Measurements from ENCODE around the gene PAFAH2. TPM values are rescaled to one million over a fixed set of nuclear protein-coding genes. Genes with fewer than 3 reads are reported as not detected.

PAFAH2 gene
- total RNA-seq, 2 experiments from 2014 or later, result 6.6 to 7.9 TPM

DNA sequence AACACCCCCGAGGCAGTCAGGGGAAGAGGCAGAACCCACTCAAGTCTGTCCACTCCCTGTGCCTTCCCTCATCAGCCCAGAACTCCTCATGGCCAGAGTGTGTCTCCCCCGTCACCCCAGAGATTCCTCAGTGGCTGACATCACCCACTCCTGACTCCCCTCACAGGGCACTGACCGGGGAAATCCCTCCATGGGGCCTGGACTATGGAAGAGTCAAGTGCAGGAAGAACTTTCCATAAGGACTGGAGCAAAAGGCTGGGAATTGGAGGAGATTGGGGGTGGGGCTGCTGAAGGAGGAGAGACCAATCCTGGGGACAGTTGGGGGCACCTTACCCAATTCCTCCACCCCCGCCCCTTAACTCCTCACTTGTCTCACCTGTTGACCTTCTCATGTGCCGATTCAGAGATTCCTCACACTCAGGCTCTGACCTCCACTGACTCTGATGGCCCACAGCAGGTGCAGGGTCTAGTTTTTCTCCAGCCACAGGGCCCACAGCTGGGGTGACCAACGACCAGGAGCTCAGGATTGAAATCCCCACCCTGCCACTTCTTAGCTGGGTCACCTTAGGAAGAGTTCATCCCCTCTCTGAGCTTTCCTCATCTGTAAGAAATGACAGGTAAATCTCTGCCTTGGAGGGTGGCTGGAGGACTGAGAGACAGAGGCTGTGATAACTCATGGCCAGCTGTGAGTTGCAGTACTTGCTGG is 23.2 kb upstream of the PAFAH2 start:
- Mint-ChIP-seq H3K27ac (no peak overlapping the region), H3K4me3 (no peak overlapping the region), H3K4me1 (peaks cover 10% of the 10 kb centered on the region), H3K36me3 (ENCODE audit: low read depth) (no peaks in the 10 kb centered on the region), H3K27me3 (no peaks in the 10 kb centered on the region), H3K9me3 (ENCODE audit: low read depth) (no peaks in the 10 kb centered on the region)
- intact Hi-C loops (cut with DNase I, micrococcal nuclease), result no loop called here
- ChIA-PET CTCF (interaction anchor here (0.6 kb wide), 1 partner anchor 23 kb away, joined by 3 read pairs; no protein-coding TSS in a partner anchor), POLR2A (no interaction called here)
- ATAC-seq (no peak), DNase-seq (no peak)

- Mint-ChIP-seq H3K4me1 (peaks cover 10% of the 10 kb centered on the region), H3K36me3 (ENCODE audit: low read depth) (no peaks in the 10 kb centered on the region), H3K27ac (no peak overlapping the region), H3K9me3 (ENCODE audit: low read depth) (no peaks in the 10 kb centered on the region), H3K4me3 (no peak overlapping the region), H3K27me3 (no peaks in the 10 kb centered on the region)
- intact Hi-C loops (cut with DNase I, micrococcal nuclease), result no loop called here
- ChIA-PET POLR2A (no interaction called here), CTCF (interaction anchor here (0.6 to 1.0 kb wide), 4 partner anchors 14 to 967 kb away, joined by 3 to 4 read pairs (median 3); partner anchors contain the start of gene PAFAH2)
- DNase-seq (no peak), ATAC-seq (no peak)
Observed at GRCh38 chr1:26020330-26020768, 22.5 kb upstream of the PAFAH2 start.

DNA sequence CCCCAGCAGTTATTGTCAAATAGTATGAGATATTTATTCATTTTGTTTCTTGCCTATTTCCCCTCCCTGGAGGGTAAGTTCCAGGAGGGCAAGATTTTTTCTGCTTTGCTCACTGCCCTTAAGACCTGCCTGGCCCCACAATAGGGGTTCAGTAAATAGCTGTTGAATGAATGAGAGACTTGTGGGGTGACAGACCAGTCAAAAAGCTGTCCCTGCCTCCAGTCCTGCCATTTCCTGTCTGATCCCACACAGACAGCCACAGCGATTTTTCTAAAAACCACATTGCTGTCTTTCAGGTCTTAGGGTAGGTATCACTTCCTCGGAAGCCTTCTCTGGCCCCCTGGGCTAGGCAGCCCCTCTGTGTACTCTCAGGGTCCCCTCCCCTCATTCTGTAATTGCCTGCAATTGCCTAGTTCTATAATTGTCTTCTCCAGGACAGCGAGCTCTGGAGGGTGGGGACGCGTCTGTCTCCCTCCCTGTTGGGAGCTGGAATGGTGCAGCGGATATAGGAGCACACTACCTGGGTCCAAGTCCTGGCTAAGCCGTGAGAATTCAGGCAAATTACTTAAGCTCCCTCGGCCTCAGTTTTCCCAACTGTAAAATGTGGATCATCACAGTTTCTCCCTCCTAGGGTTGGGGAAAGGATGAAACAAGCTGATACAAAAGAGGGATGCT is 21.9 kb upstream of the PAFAH2 start:
- intact Hi-C loops (cut with DNase I, micrococcal nuclease), result no loop called here
- Mint-ChIP-seq H3K27ac (no peak overlapping the region), H3K36me3 (ENCODE audit: low read depth) (no peaks in the 10 kb centered on the region), H3K4me3 (no peak overlapping the region), H3K4me1 (peaks cover 10% of the 10 kb centered on the region), H3K9me3 (ENCODE audit: low read depth) (no peaks in the 10 kb centered on the region), H3K27me3 (no peaks in the 10 kb centered on the region)
- ChIA-PET CTCF (interaction anchor here (0.6 to 1.0 kb wide), 4 partner anchors 15 to 968 kb away, joined by 3 to 4 read pairs (median 3); partner anchors contain the start of gene PAFAH2), POLR2A (no interaction called here)
- DNase-seq, result no peak
- ATAC-seq, result no peak

GRCh38 chr1:26017606-26018005 is 19.7 kb upstream of the PAFAH2 start:
- DNase-seq (no peak), ATAC-seq (no peak)
- Mint-ChIP-seq H3K36me3 (ENCODE audit: low read depth) (no peaks in the 10 kb centered on the region), H3K27me3 (no peaks in the 10 kb centered on the region), H3K4me3 (no peak overlapping the region), H3K4me1 (peaks cover 10% of the 10 kb centered on the region), H3K27ac (no peak overlapping the region), H3K9me3 (ENCODE audit: low read depth) (no peaks in the 10 kb centered on the region)
- CTCF ChIA-PET, result interaction anchor here (0.6 to 1.9 kb wide), 7 partner anchors 9 to 435 kb away, joined by 3 to 5 read pairs (median 4); partner anchors contain the start of gene PAFAH2
- POLR2A ChIA-PET, result no interaction called here
- intact Hi-C loops (cut with DNase I, micrococcal nuclease), result no loop called here

DNA sequence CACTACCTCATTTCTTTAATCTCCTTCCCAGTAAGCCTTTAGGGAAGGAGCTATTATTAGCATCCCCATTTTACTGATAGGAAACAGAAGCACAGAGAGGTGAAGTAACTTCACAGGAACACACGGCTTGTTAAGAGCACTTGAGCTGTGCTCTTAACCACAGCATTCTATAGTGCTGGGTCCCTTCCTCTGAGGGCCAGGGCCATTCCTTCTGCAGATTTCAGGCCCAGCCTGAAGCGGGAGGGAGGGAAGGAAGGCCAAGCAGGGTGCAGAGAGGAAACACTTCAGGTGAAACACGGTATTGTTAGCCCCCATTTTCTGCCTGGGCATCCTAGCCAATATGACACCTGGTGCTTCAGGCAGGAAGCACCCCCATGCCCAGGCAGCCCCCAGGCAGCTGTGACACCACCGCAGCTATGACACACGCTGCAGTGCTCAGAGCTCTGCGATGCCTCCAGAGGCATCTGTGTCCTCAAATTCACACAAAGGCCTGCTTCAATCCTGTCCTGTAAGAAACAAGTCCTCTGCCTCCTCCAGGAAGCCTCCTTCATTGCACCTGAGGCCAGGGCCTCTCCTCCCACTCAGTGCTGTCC is 19.2 kb upstream of the PAFAH2 start:
- no peak overlapping the region for H3K27ac Mint-ChIP-seq
- ChIA-PET POLR2A (no interaction called here), CTCF (interaction anchor here (0.8 to 1.9 kb wide), 6 partner anchors 10 to 435 kb away, joined by 3 to 5 read pairs (median 4); no protein-coding TSS in a partner anchor)
- no peak overlapping the region for H3K4me3 Mint-ChIP-seq
- H3K36me3 Mint-ChIP-seq (ENCODE audit: low read depth), result no peaks in the 10 kb centered on the region
- DNase-seq (peak; percentile 30), ATAC-seq (peak; percentile 68)
- no peaks in the 10 kb centered on the region for H3K9me3 Mint-ChIP-seq (ENCODE audit: low read depth)
- H3K4me1 Mint-ChIP-seq, result peaks cover 10% of the 10 kb centered on the region
- intact Hi-C loops (cut with DNase I, micrococcal nuclease), result no loop called here
- H3K27me3 Mint-ChIP-seq, result no peaks in the 10 kb centered on the region

DNA sequence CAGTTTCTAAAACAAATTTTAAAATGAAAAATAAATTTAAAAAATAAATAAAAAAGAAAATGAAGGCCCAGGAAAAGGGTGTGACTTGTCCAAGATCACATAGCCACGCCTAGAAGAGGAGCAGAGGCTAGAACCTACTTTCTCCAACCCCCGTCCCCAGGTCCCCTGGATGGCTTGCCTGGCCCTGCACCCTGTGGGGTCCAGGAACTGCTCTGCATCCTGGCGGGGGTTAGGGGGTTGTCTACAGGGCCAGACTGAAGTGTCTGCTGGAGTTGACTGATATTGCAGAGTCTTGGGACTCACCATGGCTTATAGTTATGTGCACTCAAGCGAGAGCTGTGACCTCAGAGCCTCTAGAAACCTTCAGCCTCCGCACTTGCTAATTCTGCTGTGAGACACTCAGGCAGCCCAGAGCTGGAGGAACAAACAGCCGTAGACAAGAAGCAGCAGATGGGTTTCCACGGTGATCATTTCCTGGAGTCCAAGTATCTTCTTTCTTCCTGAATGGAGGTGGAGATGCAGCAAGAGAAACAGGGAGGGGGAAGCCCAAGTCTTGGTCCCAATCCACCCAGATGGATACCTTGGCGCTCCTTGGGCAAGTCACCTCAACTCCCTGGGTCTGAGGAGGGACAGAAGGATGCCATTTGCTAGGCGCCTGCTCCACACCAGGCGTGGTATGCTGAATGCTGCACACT is 18.5 kb upstream of the PAFAH2 start:
- intact Hi-C loops (cut with DNase I, micrococcal nuclease), result no loop called here
- no peak overlapping the region for H3K4me3 Mint-ChIP-seq
- CTCF ChIA-PET, result interaction anchor here (1.0 to 1.9 kb wide), 4 partner anchors 18 to 47 kb away, joined by 3 to 5 read pairs (median 4); partner anchors contain the start of gene PAFAH2
- DNase-seq (no peak), ATAC-seq (no peak)
- H3K4me1 Mint-ChIP-seq, result peaks cover 10% of the 10 kb centered on the region
- no peak overlapping the region for H3K27ac Mint-ChIP-seq
- no peaks in the 10 kb centered on the region for H3K36me3 Mint-ChIP-seq (ENCODE audit: low read depth)
- POLR2A ChIA-PET, result no interaction called here
- H3K27me3 Mint-ChIP-seq, result no peaks in the 10 kb centered on the region
- H3K9me3 Mint-ChIP-seq (ENCODE audit: low read depth), result no peaks in the 10 kb centered on the region

GRCh38 chr1:26015358-26015757 is 17.5 kb upstream of the PAFAH2 start:
- peaks cover 10% of the 10 kb centered on the region for H3K4me1 Mint-ChIP-seq
- H3K27me3 Mint-ChIP-seq, result no peaks in the 10 kb centered on the region
- ChIA-PET CTCF (interaction anchor here (0.7 to 1.3 kb wide), 4 partner anchors 13 to 1756 kb away, joined by 3 to 5 read pairs (median 4); partner anchors contain the start of gene PAFAH2), POLR2A (no interaction called here)
- H3K27ac Mint-ChIP-seq, result no peak overlapping the region
- no peaks in the 10 kb centered on the region for H3K9me3 Mint-ChIP-seq (ENCODE audit: low read depth)
- DNase-seq, result no peak
- H3K36me3 Mint-ChIP-seq (ENCODE audit: low read depth), result no peaks in the 10 kb centered on the region
- ATAC-seq, result no peak
- intact Hi-C loops (cut with DNase I, micrococcal nuclease), result no loop called here
- no peak overlapping the region for H3K4me3 Mint-ChIP-seq

DNA sequence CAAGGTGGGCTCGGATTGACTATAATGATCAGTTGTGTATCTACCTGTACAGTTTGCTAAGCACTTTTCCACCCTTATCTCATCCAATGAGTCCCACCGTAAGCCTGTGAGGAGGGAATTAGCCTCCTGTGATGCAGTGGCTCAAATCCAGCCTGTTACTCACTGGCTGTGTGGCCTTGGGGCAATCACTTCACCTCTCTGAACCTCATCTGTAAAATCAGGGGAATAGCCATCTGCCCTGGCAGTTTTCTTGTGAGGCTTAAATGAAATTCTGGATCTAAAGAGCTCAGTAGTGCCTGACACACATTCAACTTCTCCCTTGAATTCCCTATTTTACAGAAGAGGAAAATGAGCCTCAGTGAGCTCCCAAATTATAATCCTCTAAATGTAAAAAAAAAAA is 16.3 kb upstream of the PAFAH2 start:
- Mint-ChIP-seq H3K36me3 (ENCODE audit: low read depth) (no peaks in the 10 kb centered on the region), H3K27ac (no peak overlapping the region), H3K4me3 (no peak overlapping the region), H3K9me3 (ENCODE audit: low read depth) (no peaks in the 10 kb centered on the region), H3K27me3 (no peaks in the 10 kb centered on the region), H3K4me1 (peaks cover 3% of the 10 kb centered on the region)
- ChIA-PET CTCF (interaction anchor here (1.0 to 1.3 kb wide), 3 partner anchors 9 to 119 kb away, joined by 3 to 5 read pairs (median 5); no protein-coding TSS in a partner anchor), POLR2A (no interaction called here)
- DNase-seq (no peak), ATAC-seq (no peak)
- intact Hi-C loops (cut with DNase I, micrococcal nuclease), result no loop called here

- no peak for ATAC-seq
- no peak for DNase-seq
- Mint-ChIP-seq H3K9me3 (ENCODE audit: low read depth) (no peaks in the 10 kb centered on the region), H3K4me3 (no peak overlapping the region), H3K36me3 (ENCODE audit: low read depth) (no peaks in the 10 kb centered on the region), H3K27me3 (no peaks in the 10 kb centered on the region), H3K27ac (no peak overlapping the region), H3K4me1 (peaks cover 3% of the 10 kb centered on the region)
- intact Hi-C loops (cut with DNase I, micrococcal nuclease), result no loop called here
- CTCF ChIA-PET, result no interaction called here
- POLR2A ChIA-PET, result interaction anchor here (0.6 kb wide), 1 partner anchor 13 kb away, joined by 3 read pairs; no protein-coding TSS in a partner anchor
Observed at GRCh38 chr1:26012864-26013263, 15.0 kb upstream of the PAFAH2 start.

DNA sequence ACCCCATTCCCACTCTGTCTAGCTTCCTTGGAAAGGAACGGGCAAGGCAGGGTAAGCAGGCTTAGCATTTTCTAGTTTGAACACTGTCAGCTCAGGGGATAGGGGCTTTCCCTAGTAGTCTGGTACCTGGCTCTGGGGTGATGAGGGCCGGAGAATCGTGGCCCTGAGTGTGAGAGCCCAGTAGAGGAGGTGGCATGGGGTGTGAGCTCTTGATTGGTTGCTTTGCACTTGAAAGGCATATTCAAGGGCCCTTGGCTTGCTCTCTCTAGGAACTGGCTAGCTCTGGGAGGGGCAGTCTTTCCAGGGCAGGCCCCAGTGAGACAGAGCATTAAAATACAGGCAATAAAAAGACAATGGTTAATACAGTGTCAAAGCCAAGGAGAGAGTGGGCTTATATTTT is 13.0 kb upstream of the PAFAH2 start:
- no peaks in the 10 kb centered on the region for H3K4me1 Mint-ChIP-seq
- ATAC-seq, result no peak
- ChIA-PET POLR2A (interaction anchor here (0.5 to 0.6 kb wide), 2 partner anchors 142 to 353 kb away, joined by 3 to 8 read pairs; no protein-coding TSS in a partner anchor), CTCF (interaction anchor here (0.7 to 1.7 kb wide), 4 partner anchors 11 to 223 kb away, joined by 3 to 5 read pairs (median 4); partner anchors contain the start of gene CEP85)
- no peaks in the 10 kb centered on the region for H3K27me3 Mint-ChIP-seq
- intact Hi-C loops (cut with DNase I, micrococcal nuclease), result no loop called here
- H3K9me3 Mint-ChIP-seq (ENCODE audit: low read depth), result no peaks in the 10 kb centered on the region
- no peak for DNase-seq
- H3K27ac Mint-ChIP-seq, result no peak overlapping the region
- no peaks in the 10 kb centered on the region for H3K36me3 Mint-ChIP-seq (ENCODE audit: low read depth)
- no peak overlapping the region for H3K4me3 Mint-ChIP-seq

Data from activated CD4-positive, alpha-beta T cell treated with anti-CD3 and anti-CD28 coated beads for 36 hours (primary cell).